H1 (cell line): ENCODE measurements around the gene QSER1. TPM values are rescaled to one million over a fixed set of nuclear protein-coding genes. Genes with fewer than 3 reads are reported as not detected.

Source experiments
- CREB1 ChIP-seq: IDR thresholded peaks from 2 replicates; pipeline ENCODE4 v1.6.1; 2012; ENCODE audit warnings: inconsistent platforms
- EGR1 ChIP-seq: IDR thresholded peaks from 2 replicates; pipeline ENCODE4 v1.6.1; 2011; ENCODE audit warnings: low read depth, low read length, borderline replicate concordance
- POLR2A ChIP-seq, 2 experiments: IDR thresholded peaks; 1 replicate in 1 of 2; 2 replicates in 1 of 2; pipeline ENCODE4 v1.6.1; 2011; ENCODE audit warnings: low read depth in 2 of 2, low read length in 2 of 2, mild to moderate bottlenecking in 2 of 2; ENCODE audit errors: control extremely low read depth in 1 of 2
- RFX5 ChIP-seq: IDR thresholded peaks from 2 replicates; pipeline ENCODE4 v1.6.1; 2011; ENCODE audit warnings: low read depth, low read length, improper control_type of control experiment, borderline replicate concordance
- SAP30 ChIP-seq: fragments of 300-600 bp; sonication (generic); IDR thresholded peaks from 2 replicates; pipeline ENCODE4 v1.7.1; 2012; ENCODE audit warnings: low read length, moderate library complexity, mild to moderate bottlenecking, inconsistent platforms; ENCODE audit not compliant: insufficient read depth, insufficient replicate concordance
- polyA plus RNA-seq, 7 experiments: library from polyadenylated mRNA; depleted of rRNA in 3 of 7; stranded (reverse) in 5 of 7; unstranded in 2 of 7; fragments of >200 nt in 5 of 7; fragments of 200-250 nt in 2 of 7; gene quantifications; 1 replicate in 5 of 7; 2 replicates in 1 of 7; 4 replicates in 1 of 7; pipeline versions ENCODE4 v1.2.1 to v1.2.3, GENCODE V29; 2011 to 2013; ENCODE audit warnings: missing spikeins in 2 of 7, mixed read lengths in 2 of 7
- total RNA-seq: library from RNA; stranded (reverse); fragmentation: NEBNext Ultra II Directional; extraction: Animal tissue kit (Norgen Biotek cat#: 25700); gene quantifications from 2 replicates; pipeline ENCODE4 v1.2.1, GENCODE V29; 2021
- TF ChIP-seq, protein P1 (sequence below): IDR thresholded peaks from 2 replicates; pipeline ENCODE4 v1.6.1; 2012; ENCODE audit warnings: low read length, inconsistent platforms

QSER1 gene
- total and polyA plus RNA-seq, 2 of the 8 experiments (the other 6 are each of a cell fraction or from before 2014, with no cell fraction given), result 29.3 to 117 TPM

GRCh38 chr11:32916994-32917393 is 24.4 kb downstream of the QSER1 start (continued):
- TF ChIP-seq, protein P1, sequence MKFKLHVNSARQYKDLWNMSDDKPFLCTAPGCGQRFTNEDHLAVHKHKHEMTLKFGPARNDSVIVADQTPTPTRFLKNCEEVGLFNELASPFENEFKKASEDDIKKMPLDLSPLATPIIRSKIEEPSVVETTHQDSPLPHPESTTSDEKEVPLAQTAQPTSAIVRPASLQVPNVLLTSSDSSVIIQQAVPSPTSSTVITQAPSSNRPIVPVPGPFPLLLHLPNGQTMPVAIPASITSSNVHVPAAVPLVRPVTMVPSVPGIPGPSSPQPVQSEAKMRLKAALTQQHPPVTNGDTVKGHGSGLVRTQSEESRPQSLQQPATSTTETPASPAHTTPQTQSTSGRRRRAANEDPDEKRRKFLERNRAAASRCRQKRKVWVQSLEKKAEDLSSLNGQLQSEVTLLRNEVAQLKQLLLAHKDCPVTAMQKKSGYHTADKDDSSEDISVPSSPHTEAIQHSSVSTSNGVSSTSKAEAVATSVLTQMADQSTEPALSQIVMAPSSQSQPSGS, result no peak
- no peak for TF ChIP-seq CREB1
- TF ChIP-seq POLR2A (IDR thresholded peaks at IDR 0.05; ENCODE audit: control extremely low read depth in 1 of 2, low read depth in 2 of 2, low read length in 2 of 2), result no peak
- no peak for TF ChIP-seq EGR1
- TF ChIP-seq RFX5, result no peak
- no peak for TF ChIP-seq SAP30
